ENCODE data around the gene GPR107.

- no peak for TF ChIP-seq CTCF (conservative IDR thresholded peaks at IDR 0.05; ENCODE audit: low read length)
- TF ChIP-seq EZH2phosphoT487 (IDR thresholded peaks at IDR 0.05; ENCODE audit: borderline replicate concordance, low read depth, low read length) = no peak
Observed at GRCh38 chr9:130042885-130043653, 10.6 kb upstream of the GPR107 start, which contains the start of gene FNBP1.
